Trophoblast cell (in vitro differentiated cells and primary cell): Measurements from ENCODE around the gene FBXL5.

Source experiments
- DNase-seq, 2 donors: peaks; one replicate each; pipeline ENCODE4 v3.0.0-alpha.2; 2016
- H2AFZ ChIP-seq: 2 replicates; pipeline ENCODE4 v1.6.1; 2013; ENCODE audit warnings: low read length, moderate library complexity, mild to moderate bottlenecking; ENCODE audit not compliant: insufficient read depth, poor library complexity
- H2AK5ac ChIP-seq: 2 replicates; pipeline ENCODE4 v1.6.1; 2013; ENCODE audit warnings: mild to moderate bottlenecking, low read length
- H2BK120ac ChIP-seq: 2 replicates; pipeline ENCODE4 v1.6.1; 2013; ENCODE audit warnings: low read length, mild to moderate bottlenecking, moderate library complexity; ENCODE audit not compliant: insufficient read depth, poor library complexity
- H2BK12ac ChIP-seq: 2 replicates; pipeline ENCODE4 v1.6.1; 2013; ENCODE audit warnings: mild to moderate bottlenecking, low read length, moderate library complexity
- H2BK5ac ChIP-seq: 2 replicates; pipeline ENCODE4 v1.6.1; 2013; ENCODE audit warnings: low read length, low read depth, moderate library complexity, mild to moderate bottlenecking; ENCODE audit not compliant: poor library complexity
- H3K14ac ChIP-seq: 2 replicates; pipeline ENCODE4 v1.6.1; 2013; ENCODE audit warnings: mild to moderate bottlenecking, low read length
- H3K18ac ChIP-seq: 2 replicates; pipeline ENCODE4 v1.6.1; 2013; ENCODE audit warnings: mild to moderate bottlenecking, low read length
- H3K23ac ChIP-seq: 2 replicates; pipeline ENCODE4 v1.6.1; 2013; ENCODE audit warnings: low read length
- H3K27ac ChIP-seq: 2 replicates; pipeline ENCODE4 v1.5.1; 2013; ENCODE audit warnings: low read depth, mild to moderate bottlenecking, inconsistent platforms, low read length, moderate library complexity
- H3K27me3 ChIP-seq: 2 replicates; pipeline ENCODE4 v1.6.1; 2013; ENCODE audit warnings: inconsistent platforms, mild to moderate bottlenecking, low read length, moderate library complexity; ENCODE audit not compliant: insufficient read depth
- H3K36me3 ChIP-seq, 2 experiments: 1 replicate in 1 of 2; 2 replicates in 1 of 2; pipeline ENCODE4 v1.6.1; 2013; ENCODE audit warnings: low read length in 2 of 2, mild to moderate bottlenecking in 2 of 2, moderate library complexity in 1 of 2; ENCODE audit not compliant: insufficient read depth in 2 of 2, control insufficient read depth in 1 of 2
- H3K4ac ChIP-seq: 2 replicates; pipeline ENCODE4 v1.6.1; 2013; ENCODE audit warnings: low read depth, mild to moderate bottlenecking, low read length, moderate library complexity
- H3K4me1 ChIP-seq, 2 experiments: 1 replicate in 1 of 2; 2 replicates in 1 of 2; pipeline ENCODE4 v1.6.1; 2013; ENCODE audit warnings: low read length in 2 of 2, mild to moderate bottlenecking in 2 of 2, moderate library complexity in 1 of 2; ENCODE audit not compliant: insufficient read depth in 2 of 2, control insufficient read depth in 1 of 2
- H3K4me2 ChIP-seq: 2 replicates; pipeline ENCODE4 v1.6.1; 2013; ENCODE audit warnings: inconsistent platforms, mild to moderate bottlenecking, low read length, moderate library complexity
- H3K4me3 ChIP-seq: 2 replicates; pipeline ENCODE4 v1.5.1; 2013; ENCODE audit warnings: mild to moderate bottlenecking, low read depth, low read length, inconsistent platforms
- H3K79me1 ChIP-seq: one replicate; pipeline ENCODE4 v1.6.1; 2013; ENCODE audit warnings: low read length
- H3K79me2 ChIP-seq: 2 replicates; pipeline ENCODE4 v1.6.1; 2013; ENCODE audit warnings: low read length, mild to moderate bottlenecking; ENCODE audit not compliant: control insufficient read depth, insufficient read depth, poor library complexity
- H3K9ac ChIP-seq: 2 replicates; pipeline ENCODE4 v1.6.1; 2013; ENCODE audit warnings: mild to moderate bottlenecking, low read length
- H3K9me3 ChIP-seq: 2 replicates; pipeline ENCODE4 v1.6.1; 2013; ENCODE audit warnings: low read depth, mild to moderate bottlenecking, control low read depth, inconsistent platforms, low read length; ENCODE audit not compliant: insufficient read depth
- H4K12ac ChIP-seq: 2 replicates; pipeline ENCODE4 v1.6.1; 2013; ENCODE audit warnings: low read depth, mild to moderate bottlenecking, low read length, moderate library complexity
- H4K8ac ChIP-seq: 2 replicates; pipeline ENCODE4 v1.6.1; 2013; ENCODE audit warnings: low read depth, mild to moderate bottlenecking, low read length, moderate library complexity
- H4K91ac ChIP-seq: one replicate; pipeline ENCODE4 v1.6.1; 2013; ENCODE audit warnings: low read depth, mild to moderate bottlenecking, low read length, moderate library complexity
- WGBS: extraction: QIAGEN DNeasy Blood & Tissue Kit; methylation state at CpG from one replicate; pipeline ENCODE4 v1.1.7; 2013; ENCODE audit warnings: missing lambda C conversion rate; ENCODE audit not compliant: insufficient read length, insufficient coverage; ENCODE audit errors: extremely low coverage; 5-methylcytosine and 5-hydroxymethylcytosine counted together

The FBXL5 gene

GRCh38 chr4:15598644-15599043, 56.5 kb downstream of the FBXL5 start:
- Histone ChIP-seq H3K36me3 (peaks cover 6 to 7% of the 10 kb centered on the region in 2 experiments), H3K9me3 (no peaks in the 10 kb centered on the region), H3K4me1 (no peaks in the 10 kb centered on the region), H2BK12ac (no peak overlapping the region), H3K27me3 (no peaks in the 10 kb centered on the region), H4K91ac (no peak overlapping the region), H3K4ac (no peak overlapping the region), H4K8ac (no peak overlapping the region), H3K23ac (no peak overlapping the region), H3K4me2 (no peak overlapping the region), H2BK120ac (no peak overlapping the region), H3K27ac (no peak overlapping the region), H3K79me1 (no peaks in the 10 kb centered on the region), H2BK5ac (no peak overlapping the region), H3K9ac (no peak overlapping the region), H3K4me3 (no peak overlapping the region), H3K14ac (no peak overlapping the region), H2AFZ (no peak overlapping the region), H2AK5ac (no peak overlapping the region), H3K79me2 (no peaks in the 10 kb centered on the region), H3K18ac (no peak overlapping the region), H4K12ac (no peak overlapping the region)
- DNase-seq, result no peak
- no CpG with 5 or more reads among the region's 4 CpGs for WGBS

GRCh38 chr4:15592799-15593198, 62.4 kb downstream of the FBXL5 start:
- 100% methylated on average over 1 of the region's 3 CpGs for WGBS
- H3K4ac ChIP-seq, result no peak overlapping the region
- peaks cover 0 to 1% of the 10 kb centered on the region in 2 experiments for H3K36me3 ChIP-seq
- no peak overlapping the region for H4K12ac ChIP-seq
- no peak overlapping the region for H2AFZ ChIP-seq
- H3K79me2 ChIP-seq, result no peaks in the 10 kb centered on the region
- no peak overlapping the region for H3K14ac ChIP-seq
- no peaks in the 10 kb centered on the region for H3K9me3 ChIP-seq
- H2BK12ac ChIP-seq, result no peak overlapping the region
- no peak for DNase-seq
- no peak overlapping the region for H4K8ac ChIP-seq
- no peak overlapping the region for H2AK5ac ChIP-seq
- H2BK5ac ChIP-seq, result no peak overlapping the region
- no peak overlapping the region for H4K91ac ChIP-seq
- no peak overlapping the region for H3K27ac ChIP-seq
- no peak overlapping the region for H3K18ac ChIP-seq
- H3K4me3 ChIP-seq, result no peak overlapping the region
- H2BK120ac ChIP-seq, result no peak overlapping the region
- H3K23ac ChIP-seq, result no peak overlapping the region
- H3K9ac ChIP-seq, result no peak overlapping the region
- H3K4me1 ChIP-seq, result no peaks in the 10 kb centered on the region
- H3K79me1 ChIP-seq, result no peaks in the 10 kb centered on the region
- no peak overlapping the region for H3K4me2 ChIP-seq
- no peaks in the 10 kb centered on the region for H3K27me3 ChIP-seq

- Histone ChIP-seq H3K27me3 (no peaks in the 10 kb centered on the region), H3K79me1 (no peaks in the 10 kb centered on the region), H4K12ac (no peak overlapping the region), H3K4ac (no peak overlapping the region), H3K23ac (no peak overlapping the region), H3K9ac (no peak overlapping the region), H2BK120ac (no peak overlapping the region), H3K27ac (no peak overlapping the region), H2BK5ac (no peak overlapping the region), H3K4me1 (no peaks in the 10 kb centered on the region), H3K4me2 (no peak overlapping the region), H2BK12ac (no peak overlapping the region), H3K14ac (no peak overlapping the region), H4K91ac (no peak overlapping the region), H3K79me2 (no peaks in the 10 kb centered on the region), H3K36me3 (peaks cover 0 to 4% of the 10 kb centered on the region in 2 experiments), H2AFZ (no peak overlapping the region), H3K18ac (no peak overlapping the region), H4K8ac (no peak overlapping the region), H2AK5ac (no peak overlapping the region), H3K4me3 (no peak overlapping the region), H3K9me3 (no peaks in the 10 kb centered on the region)
- no peak for DNase-seq
- no CpG with 5 or more reads among the region's 3 CpGs for WGBS
Observed at GRCh38 chr4:15587649-15588048, 67.5 kb downstream of the FBXL5 start.

- peaks cover 0 to 2% of the 10 kb centered on the region in 2 experiments for H3K4me1 ChIP-seq
- H2BK120ac ChIP-seq, result no peak overlapping the region
- no peak overlapping the region for H4K8ac ChIP-seq
- DNase-seq, result no peak
- H3K9me3 ChIP-seq, result no peaks in the 10 kb centered on the region
- WGBS, result no CpG with 5 or more reads among the region's 1 CpG
- no peak overlapping the region for H3K14ac ChIP-seq
- no peak overlapping the region for H2BK12ac ChIP-seq
- H3K4me3 ChIP-seq, result no peak overlapping the region
- H3K27ac ChIP-seq, result no peak overlapping the region
- no peaks in the 10 kb centered on the region for H3K27me3 ChIP-seq
- no peak overlapping the region for H2BK5ac ChIP-seq
- peaks cover 0 to 4% of the 10 kb centered on the region in 2 experiments for H3K36me3 ChIP-seq
- no peak overlapping the region for H4K12ac ChIP-seq
- H3K18ac ChIP-seq, result no peak overlapping the region
- no peak overlapping the region for H3K23ac ChIP-seq
- no peaks in the 10 kb centered on the region for H3K79me1 ChIP-seq
- H4K91ac ChIP-seq, result no peak overlapping the region
- H3K4ac ChIP-seq, result no peak overlapping the region
- H3K79me2 ChIP-seq, result no peaks in the 10 kb centered on the region
- no peak overlapping the region for H2AK5ac ChIP-seq
- no peak overlapping the region for H3K9ac ChIP-seq
- H3K4me2 ChIP-seq, result no peak overlapping the region
- H2AFZ ChIP-seq, result no peak overlapping the region
Observed at GRCh38 chr4:15586066-15586465, 69.1 kb downstream of the FBXL5 start.
